HG03457 (cell line): ENCODE measurements around the gene TENT4A.

Experiments
- ATAC-seq: cut with Tn5 transposase; IDR thresholded peaks from one replicate; pipeline ENCODE4 v1.9.1; 2021; ENCODE audit warnings: moderate number of reproducible peaks; ENCODE audit not compliant: unreplicated experiment

The TENT4A gene

DNA sequence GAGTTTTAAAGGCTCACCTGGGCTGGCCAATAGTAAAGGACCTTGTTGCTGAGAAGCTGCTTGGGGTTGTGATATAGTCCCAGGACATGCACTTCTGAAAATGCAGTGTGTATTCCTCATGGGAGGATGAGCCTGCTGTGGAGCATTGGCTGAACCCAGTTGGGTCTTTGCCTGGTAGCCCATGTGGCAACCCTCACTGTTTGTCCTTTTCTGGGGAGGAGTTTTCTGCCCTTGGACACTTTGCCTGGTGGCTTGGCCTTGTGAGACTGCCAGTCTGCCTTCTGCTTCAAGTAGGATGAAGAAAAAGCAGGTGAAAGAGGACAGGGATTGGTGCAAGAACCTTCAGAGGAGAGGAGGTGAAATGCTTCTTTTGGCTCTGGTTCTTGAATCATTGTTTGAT lies 4.0 kb downstream of the TENT4A start:
- no peak for ATAC-seq

GRCh38 chr5:6717687-6718086 lies 4.5 kb downstream of the TENT4A start:
- ATAC-seq, result no peak

GRCh38 chr5:6718161-6718681 lies 5.0 kb downstream of the TENT4A start:
- ATAC-seq, result no peak

DNA sequence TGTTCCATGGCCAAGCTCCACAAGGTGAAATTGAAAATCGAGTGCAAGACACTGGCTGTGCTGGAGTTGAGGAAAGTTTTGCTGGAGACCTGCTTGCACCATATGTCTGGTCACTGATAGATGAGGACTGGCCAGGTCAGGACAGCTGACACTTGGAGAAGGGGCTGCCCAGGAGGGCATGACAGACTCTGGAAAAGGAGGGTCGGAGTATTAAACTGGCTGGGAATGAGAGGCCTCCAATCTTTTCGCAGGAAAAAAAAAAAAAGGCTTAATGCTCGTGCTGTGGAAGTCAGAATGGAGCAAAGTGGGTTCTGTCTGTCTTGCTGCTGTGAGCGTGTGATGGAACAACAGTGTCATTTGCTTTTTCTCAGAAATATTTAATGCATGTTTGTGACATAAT lies 5.5 kb downstream of the TENT4A start:
- ATAC-seq, result no peak

DNA sequence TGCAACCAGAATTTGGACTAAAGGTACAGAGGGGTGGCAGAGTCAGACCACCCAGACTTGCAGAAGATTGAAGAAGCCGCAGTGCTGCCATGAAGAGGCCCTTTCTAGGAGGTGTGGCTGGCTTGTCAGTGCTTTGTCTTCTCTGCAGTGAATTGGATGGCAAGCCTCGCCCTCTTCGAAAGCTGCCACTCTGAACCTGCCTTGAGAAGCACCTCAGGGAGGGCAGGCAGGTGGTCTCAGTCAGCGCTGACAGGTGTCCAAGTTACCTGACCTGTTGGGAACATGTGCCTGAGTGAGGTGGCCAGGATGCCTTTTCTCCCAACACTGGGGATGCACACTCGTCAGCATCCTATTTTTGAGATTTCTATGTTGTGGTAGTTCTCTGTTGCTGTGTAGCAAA lies 6.2 kb downstream of the TENT4A start:
- no peak for ATAC-seq

DNA sequence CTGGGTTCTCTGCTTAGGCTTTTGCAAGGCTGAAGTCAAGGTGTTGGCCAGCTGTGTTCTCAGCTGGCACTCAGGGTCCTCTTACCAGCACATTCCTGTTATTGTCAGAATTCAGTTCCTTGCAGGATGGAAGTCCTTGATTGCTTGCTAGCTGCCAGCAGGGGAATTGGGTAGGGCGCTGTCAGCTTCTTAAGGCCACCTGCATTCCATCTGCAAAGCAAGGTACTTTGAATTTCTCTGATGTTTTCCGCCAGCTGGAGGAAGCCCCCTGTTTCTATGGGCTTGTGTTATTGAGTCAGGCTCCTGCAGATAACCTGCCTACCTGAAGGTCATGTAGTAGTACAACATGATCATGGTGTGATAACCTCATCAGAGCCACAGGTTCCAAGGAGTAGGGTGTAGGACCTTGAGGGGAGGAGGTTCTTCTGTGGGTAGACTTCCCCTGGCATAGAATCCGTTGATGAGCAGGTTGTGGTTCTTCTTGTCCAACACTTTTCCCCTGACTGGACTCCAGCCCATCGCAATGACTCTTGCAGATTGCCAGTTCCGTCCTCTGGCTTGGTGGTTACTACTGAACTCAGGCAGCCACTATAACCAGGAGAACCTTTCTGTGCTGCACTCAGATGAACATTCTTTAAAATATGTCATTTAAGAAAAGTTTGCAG lies 6.8 kb downstream of the TENT4A start:
- ATAC-seq, result no peak

DNA sequence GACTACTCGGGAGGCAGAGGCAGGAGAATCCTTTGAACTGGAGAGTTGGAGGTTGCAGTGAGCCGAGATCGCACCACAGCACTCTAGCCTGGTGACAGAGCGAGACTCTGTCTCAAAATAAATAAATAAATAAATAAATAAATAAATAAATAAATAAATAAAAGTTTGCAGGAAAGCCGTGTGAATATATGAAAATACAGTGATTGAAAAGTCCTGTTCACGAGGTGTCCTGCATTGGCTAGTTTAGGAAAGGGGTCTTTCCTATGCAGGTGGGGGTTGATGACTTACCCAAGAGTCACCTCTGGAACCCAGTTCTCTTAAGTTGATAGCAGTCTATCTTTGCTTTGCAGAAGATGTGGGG lies 7.3 kb downstream of the TENT4A start:
- ATAC-seq, result no peak

GRCh38 chr5:6721442-6721841 lies 8.2 kb downstream of the TENT4A start:
- no peak for ATAC-seq

DNA sequence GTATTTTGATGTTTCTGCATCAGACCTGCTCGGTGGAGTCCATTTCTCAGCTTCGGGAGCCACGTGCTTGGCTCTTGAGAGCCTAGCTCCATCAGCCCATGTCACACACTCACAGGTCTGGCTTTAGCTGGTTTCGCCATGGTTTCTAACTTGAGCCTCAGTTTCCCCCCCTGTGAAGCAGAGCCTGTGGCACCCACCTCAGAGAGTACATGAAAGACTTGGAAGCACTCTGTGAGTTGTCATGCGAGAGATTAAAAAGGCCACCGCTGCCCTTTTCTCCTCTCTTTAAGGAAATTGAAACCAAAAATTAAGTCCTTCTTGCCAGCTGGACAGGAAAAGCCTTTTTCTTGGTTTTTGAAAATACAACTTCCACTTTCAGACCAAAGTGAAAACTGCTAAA lies 8.8 kb downstream of the TENT4A start:
- no peak for ATAC-seq

DNA sequence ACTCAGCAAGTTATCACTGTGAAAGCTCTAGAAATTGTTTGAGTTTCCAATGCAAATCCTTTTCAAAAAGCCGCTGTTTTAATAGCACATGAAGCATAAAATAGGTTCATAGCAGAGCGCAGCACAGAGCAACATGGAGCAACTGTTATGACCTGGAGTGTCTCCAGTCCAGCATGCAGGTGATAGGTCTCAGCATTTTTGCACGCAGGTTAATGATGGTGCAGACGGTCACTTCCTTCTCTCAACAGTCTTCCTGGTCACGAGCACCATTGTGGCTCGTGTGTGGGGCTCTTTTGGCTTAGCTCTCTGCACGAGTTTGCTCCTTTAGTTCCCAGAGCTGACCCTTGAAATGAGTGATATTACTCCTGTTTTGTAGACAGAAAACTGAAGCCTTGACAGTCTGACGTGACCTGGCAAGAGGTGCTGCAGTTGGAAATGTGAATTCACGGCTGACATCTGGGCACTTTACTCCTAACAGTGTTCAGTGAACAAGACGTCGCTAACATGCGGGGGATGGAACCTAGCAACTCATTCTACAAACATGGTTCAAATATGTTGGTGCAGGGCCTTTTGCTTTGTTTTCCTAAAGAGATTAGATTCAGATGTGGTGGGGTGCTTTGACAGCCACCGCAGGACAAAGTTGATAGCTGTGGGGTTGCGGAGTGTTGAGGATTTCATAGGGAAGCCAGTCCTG lies 10.0 kb downstream of the TENT4A start:
- no peak for ATAC-seq

DNA sequence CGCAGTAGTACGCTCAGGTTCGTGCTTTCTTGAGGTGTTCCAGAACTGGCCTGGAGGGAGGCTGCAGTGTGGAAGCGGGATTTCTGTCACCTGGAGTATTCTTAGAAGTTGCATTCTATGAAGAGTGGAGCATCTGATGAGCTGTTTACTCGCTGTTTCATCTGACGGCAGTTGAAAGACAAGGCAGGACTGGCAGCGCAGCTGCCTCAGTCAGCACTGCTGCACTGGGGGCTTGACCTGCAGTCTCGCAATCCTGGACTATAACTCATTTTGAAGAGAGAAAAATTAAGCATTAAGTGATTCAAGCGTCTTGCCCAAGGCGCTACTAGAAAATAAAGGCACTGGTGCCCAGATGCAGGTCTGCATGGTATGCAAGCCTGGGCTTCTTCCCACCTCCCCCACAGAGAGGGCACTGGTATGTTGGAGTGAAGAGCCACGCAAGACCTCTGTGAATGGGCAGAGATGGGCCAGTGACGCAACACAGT lies 10.6 kb downstream of the TENT4A start:
- ATAC-seq, result no peak

GRCh38 chr5:6724321-6724929 lies 11.2 kb downstream of the TENT4A start:
- ATAC-seq, result no peak

DNA sequence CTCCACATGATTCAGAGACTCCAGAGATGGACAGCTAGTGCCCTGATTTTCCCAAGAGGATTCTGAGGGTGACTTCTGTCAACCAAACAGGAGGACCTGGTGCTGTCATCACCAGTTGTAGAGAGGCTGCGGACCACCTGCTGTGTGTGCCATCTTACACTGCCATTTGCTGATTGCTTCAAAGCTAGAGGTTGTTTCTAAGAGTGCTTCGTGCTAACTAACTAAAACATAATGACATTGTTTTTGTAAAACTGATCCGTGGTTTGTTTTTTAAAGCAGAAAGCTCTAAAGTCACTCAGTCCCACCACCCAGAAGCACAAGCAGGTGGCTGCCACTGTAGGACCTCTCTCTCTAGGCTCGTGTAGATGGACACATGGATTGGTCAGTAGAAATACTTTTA lies 12.2 kb downstream of the TENT4A start:
- no peak for ATAC-seq

DNA sequence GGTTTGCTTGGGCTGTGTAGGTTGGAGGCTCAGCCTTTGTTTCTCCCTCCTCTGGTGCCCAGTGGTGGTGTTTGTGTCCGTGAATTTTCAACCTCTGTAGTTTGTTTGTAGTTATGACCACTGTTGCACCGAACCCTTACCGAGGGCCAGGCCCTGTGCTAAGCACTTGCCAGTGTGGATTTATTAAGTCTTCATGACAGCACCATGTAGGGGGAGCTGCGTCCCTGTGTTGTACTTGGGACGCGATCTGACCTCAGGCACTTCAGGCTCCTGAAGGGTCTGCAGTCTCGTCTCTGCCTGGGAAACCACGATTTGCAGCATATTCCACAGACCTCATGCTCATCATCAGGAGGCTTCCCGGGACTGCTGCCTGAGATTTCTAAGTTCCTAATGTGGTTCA lies 12.8 kb downstream of the TENT4A start:
- no peak for ATAC-seq

DNA sequence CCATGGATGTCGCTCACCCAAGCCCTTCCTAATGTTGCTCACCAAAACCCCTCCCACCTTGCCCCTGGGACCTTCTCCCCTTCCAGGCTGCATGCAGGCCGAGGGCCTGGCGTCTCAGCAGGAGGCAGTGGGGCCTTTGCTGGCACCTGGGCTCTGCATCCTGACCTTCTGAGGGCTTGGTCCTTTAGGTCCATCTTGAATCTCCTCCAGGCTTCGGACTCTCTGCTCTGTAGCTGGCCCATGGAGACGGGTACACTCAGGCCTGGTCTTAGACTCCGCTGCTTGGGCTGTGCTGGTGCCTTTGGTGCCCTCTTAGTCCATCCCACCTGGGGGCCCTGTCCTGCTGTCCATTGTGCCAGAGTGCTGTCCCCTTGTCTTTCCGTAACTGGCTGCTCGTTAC lies 14.0 kb downstream of the TENT4A start:
- no peak for ATAC-seq

GRCh38 chr5:6728011-6728794 lies 15.0 kb downstream of the TENT4A start:
- peak; percentile 72 for ATAC-seq

GRCh38 chr5:6728795-6729183 lies 15.6 kb downstream of the TENT4A start:
- ATAC-seq, result no peak

DNA sequence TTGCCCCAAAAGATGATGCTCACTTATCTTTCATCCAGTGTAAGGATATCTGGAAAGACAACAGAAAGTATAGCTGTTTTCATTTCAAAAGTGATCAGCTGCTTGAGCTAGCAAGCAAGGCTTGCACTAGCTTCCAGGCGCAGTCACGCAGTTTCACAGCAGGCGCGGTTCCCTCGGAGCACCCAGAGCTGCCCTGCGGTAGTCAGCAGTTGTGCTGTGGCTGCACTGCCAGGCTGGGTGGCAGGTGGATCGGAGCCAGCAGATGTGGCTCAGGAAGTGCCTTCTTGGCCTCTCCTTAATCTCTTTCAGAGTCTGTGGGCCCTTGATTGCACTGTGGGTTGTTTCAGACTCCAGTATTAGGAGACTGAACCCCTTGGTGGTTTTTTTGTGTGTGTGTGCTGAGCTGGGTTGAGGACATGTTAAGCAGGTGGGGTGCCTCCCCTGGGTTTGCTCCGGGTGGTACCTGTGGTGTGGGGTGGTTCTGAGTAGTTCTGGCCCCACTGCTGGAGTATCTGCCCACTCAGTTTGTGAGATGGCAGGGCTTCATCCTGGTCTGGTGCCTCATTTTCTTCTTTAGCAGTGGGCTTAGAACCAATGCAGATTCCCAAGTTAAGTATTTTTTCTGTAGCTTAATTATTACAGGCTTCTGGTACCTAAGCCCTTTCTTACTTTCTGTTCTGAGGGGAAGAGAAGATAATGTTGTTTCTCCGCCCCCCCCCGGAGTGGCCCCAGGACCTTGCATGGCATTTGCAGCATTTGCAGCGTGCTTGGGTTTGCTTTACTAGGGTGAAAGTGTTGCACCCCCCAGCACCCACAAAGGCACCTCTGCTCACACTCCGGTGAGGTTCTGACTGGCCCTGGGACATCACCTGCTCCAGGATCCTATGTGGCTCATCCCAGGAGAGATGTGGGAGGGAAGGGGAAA lies 16.4 kb downstream of the TENT4A start:
- ATAC-seq, result peak; percentile 30

GRCh38 chr5:6730407-6730806 lies 17.2 kb downstream of the TENT4A start:
- peak; percentile 30 for ATAC-seq

GRCh38 chr5:6730807-6731206 lies 17.6 kb downstream of the TENT4A start:
- no peak for ATAC-seq
